IMR-90 (cell line): ENCODE data around the gene TGFBI. TPM values are rescaled to one million over a fixed set of nuclear protein-coding genes. Genes with fewer than 3 reads are reported as not detected.
A peak's percentile ranks its signal among the peaks of the same experiment; 100 is the strongest.

Experiments used
- ATAC-seq: fragments of 200-7000 bp; cut with Tn5 transposase; 2 replicates; pipeline ENCODE4 v1.9.1; 2020; ENCODE audit warnings: low read depth, mild to moderate bottlenecking, moderate library complexity
- BruUV-seq: library from RNA; stranded (reverse); fragments of 400-500 nt; replicated peaks from 2 replicates; lab custom pipeline; 2021; lab: Mats Ljungman, UMichigan
- CTCF ChIA-PET: fragments of 300-600 bp; formaldehyde crosslinking; extraction: SDS; loops from one replicate; lab custom pipeline; 2021; ENCODE audit warnings: antibody characterized with exemption; lab: Yijun Ruan, JAX
- POLR2A ChIA-PET: fragments of 300-600 bp; sonication (Branson Sonifier 250); formaldehyde crosslinking; loops from one replicate; lab custom pipeline; 2022; ENCODE audit warnings: antibody characterized with exemption; ENCODE audit not compliant: unreplicated experiment; lab: Charles Lee
- DNase-seq: peaks from one replicate; pipeline ENCODE4 v3.0.0; 2013
- H2AFZ ChIP-seq: replicated peaks from 2 replicates; pipeline ENCODE3; 2013; ENCODE audit warnings: low read length, mild to moderate bottlenecking; ENCODE audit not compliant: poor library complexity
- H2AK5ac ChIP-seq: 2 replicates; pipeline ENCODE4 v1.6.1; 2013; ENCODE audit warnings: low read depth, low read length, inconsistent platforms
- H2AK9ac ChIP-seq: replicated peaks from 2 replicates; pipeline ENCODE3; 2013; ENCODE audit warnings: mild to moderate bottlenecking, low read depth, low read length, moderate library complexity; ENCODE audit not compliant: poor library complexity
- H2BK120ac ChIP-seq: 2 replicates; pipeline ENCODE4 v1.6.1; 2013; ENCODE audit warnings: low read depth, low read length, inconsistent platforms
- H2BK15ac ChIP-seq: 3 replicates; pipeline ENCODE4 v1.6.1; 2013; ENCODE audit warnings: low read depth, low read length, inconsistent platforms
- H2BK20ac ChIP-seq: 2 replicates; pipeline ENCODE4 v1.6.1; 2013; ENCODE audit warnings: low read depth, mild to moderate bottlenecking, inconsistent platforms, low read length, moderate library complexity
- H2BK5ac ChIP-seq: 2 replicates; pipeline ENCODE4 v1.6.1; 2013; ENCODE audit warnings: mild to moderate bottlenecking, low read depth, low read length, inconsistent platforms; ENCODE audit not compliant: poor library complexity, severe bottlenecking
- H3K14ac ChIP-seq: replicated peaks from 2 replicates; pipeline ENCODE4 v1.6.1; 2013; ENCODE audit warnings: low read depth, low read length, inconsistent platforms
- H3K18ac ChIP-seq: 2 replicates; pipeline ENCODE4 v1.6.1; 2013; ENCODE audit warnings: low read depth, low read length, control low read depth
- H3K23ac ChIP-seq: 2 replicates; pipeline ENCODE4 v1.6.1; 2013; ENCODE audit warnings: low read depth, low read length, inconsistent platforms
- H3K27ac ChIP-seq: 2 replicates; pipeline ENCODE4 v1.5.1; 2013; ENCODE audit warnings: mild to moderate bottlenecking, control low read depth, low read length; ENCODE audit not compliant: insufficient read depth
- H3K27me3 ChIP-seq: 2 replicates; pipeline ENCODE4 v1.6.1; 2013; ENCODE audit warnings: low read length; ENCODE audit not compliant: control insufficient read depth, insufficient read depth
- H3K36me3 ChIP-seq: 2 replicates; pipeline ENCODE4 v1.6.1; 2013; ENCODE audit warnings: low read length, mixed read lengths; ENCODE audit not compliant: control insufficient read depth, insufficient read depth
- H3K4ac ChIP-seq: 2 replicates; pipeline ENCODE4 v1.6.1; 2013; ENCODE audit warnings: low read depth, low read length, inconsistent platforms
- H3K4me1 ChIP-seq: 2 replicates; pipeline ENCODE4 v1.6.1; 2013; ENCODE audit warnings: low read length, mixed read lengths; ENCODE audit not compliant: control insufficient read depth, insufficient read depth
- H3K4me2 ChIP-seq: 2 replicates; pipeline ENCODE4 v1.6.1; 2013; ENCODE audit warnings: low read depth, mild to moderate bottlenecking, control low read depth, low read length, moderate library complexity
- H3K4me3 ChIP-seq: 2 replicates; pipeline ENCODE4 v1.5.1; 2013; ENCODE audit warnings: low read depth, mild to moderate bottlenecking, control low read depth, low read length, moderate library complexity; ENCODE audit not compliant: insufficient read depth
- H3K56ac ChIP-seq: 2 replicates; pipeline ENCODE4 v1.6.1; 2013; ENCODE audit warnings: low read length, inconsistent platforms; ENCODE audit not compliant: insufficient read depth; ENCODE audit errors: extremely low read depth
- H3K79me1 ChIP-seq, 2 experiments: 2 replicates each; pipeline ENCODE4 v1.6.1; 2013; ENCODE audit warnings: low read length in 2 of 2, inconsistent platforms in 1 of 2, low read depth in 1 of 2
- H3K9ac ChIP-seq: 2 replicates; pipeline ENCODE4 v1.6.1; 2013; ENCODE audit warnings: low read depth, low read length, control low read depth
- H3K9me1 ChIP-seq: 2 replicates; pipeline ENCODE4 v1.6.1; 2013; ENCODE audit warnings: low read length, inconsistent platforms; ENCODE audit not compliant: insufficient read depth
- H3K9me3 ChIP-seq: 2 replicates; pipeline ENCODE4 v1.6.1; 2013; ENCODE audit warnings: low read length; ENCODE audit not compliant: control insufficient read depth, insufficient read depth
- H4K20me1 ChIP-seq: 2 replicates; pipeline ENCODE4 v1.6.1; 2013; ENCODE audit warnings: low read length, inconsistent platforms; ENCODE audit not compliant: insufficient read depth
- H4K5ac ChIP-seq: 2 replicates; pipeline ENCODE4 v1.6.1; 2013; ENCODE audit warnings: mild to moderate bottlenecking, low read depth, low read length, control low read depth
- H4K8ac ChIP-seq, 2 experiments: 2 replicates each; pipeline ENCODE4 v1.6.1; 2013; ENCODE audit warnings: low read depth in 2 of 2, low read length in 2 of 2, control low read depth in 1 of 2, inconsistent platforms in 1 of 2
- H4K91ac ChIP-seq: 2 replicates; pipeline ENCODE4 v1.6.1; 2013; ENCODE audit warnings: low read depth, low read length, inconsistent platforms; ENCODE audit not compliant: insufficient read depth
- BHLHE40 ChIP-seq: fragments of 150-350 bp; IDR thresholded peaks from 2 replicates; pipeline ENCODE4 v1.6.1; 2016; ENCODE audit warnings: mild to moderate bottlenecking, low read depth, low read length
- CEBPB ChIP-seq: IDR thresholded peaks from 2 replicates; pipeline ENCODE4 v1.6.1; 2012; ENCODE audit warnings: low read depth, low read length, improper control_type of control experiment
- CHD1 ChIP-seq: IDR thresholded peaks from 2 replicates; pipeline ENCODE4 v1.6.1; 2012; ENCODE audit warnings: low read depth, low read length, improper control_type of control experiment
- CTCF ChIP-seq: conservative IDR thresholded peaks from 2 replicates; pipeline ENCODE4 v1.5.1; 2012; ENCODE audit warnings: mild to moderate bottlenecking, low read depth, low read length, improper control_type of control experiment
- ELK1 ChIP-seq: fragments of 150-350 bp; IDR thresholded peaks from 2 replicates; pipeline ENCODE4 v1.6.1; 2016; ENCODE audit warnings: low read depth, mild to moderate bottlenecking, low read length, moderate library complexity, borderline replicate concordance
- FOS ChIP-seq: fragments of 150-350 bp; IDR thresholded peaks from 2 replicates; pipeline ENCODE4 v1.6.1; 2016; ENCODE audit warnings: low read depth, low read length
- MAFK ChIP-seq: IDR thresholded peaks from 2 replicates; pipeline ENCODE4 v1.6.1; 2012; ENCODE audit warnings: low read depth, low read length, improper control_type of control experiment
- MAZ ChIP-seq: IDR thresholded peaks from 2 replicates; pipeline ENCODE4 v1.6.1; 2012; ENCODE audit warnings: low read depth, mild to moderate bottlenecking, low read length, improper control_type of control experiment, moderate library complexity, borderline replicate concordance
- MXI1 ChIP-seq: IDR thresholded peaks from 2 replicates; pipeline ENCODE4 v1.6.1; 2012; ENCODE audit warnings: low read depth, mild to moderate bottlenecking, low read length, moderate library complexity, borderline replicate concordance
- NFE2L2 ChIP-seq: fragments of 150-350 bp; IDR thresholded peaks from 2 replicates; pipeline ENCODE4 v1.6.1; 2016; ENCODE audit warnings: low read depth, mild to moderate bottlenecking, low read length
- RCOR1 ChIP-seq: IDR thresholded peaks from 2 replicates; pipeline ENCODE4 v1.6.1; 2012; ENCODE audit warnings: mild to moderate bottlenecking, low read length, improper control_type of control experiment; ENCODE audit not compliant: insufficient replicate concordance
- RFX5 ChIP-seq: IDR thresholded peaks from 2 replicates; pipeline ENCODE4 v1.8.0; 2012; ENCODE audit warnings: low read depth, mild to moderate bottlenecking, low read length, moderate library complexity
- SMC3 ChIP-seq: fragments of 150-350 bp; IDR thresholded peaks from 2 replicates; pipeline ENCODE4 v1.6.1; 2016; ENCODE audit warnings: low read depth, mild to moderate bottlenecking, antibody characterized with exemption, low read length, moderate library complexity
- USF2 ChIP-seq: fragments of 150-350 bp; IDR thresholded peaks from 2 replicates; pipeline ENCODE4 v1.6.1; 2017; ENCODE audit warnings: mild to moderate bottlenecking, antibody characterized with exemption, low read length, low read depth
- WGBS, 2 experiments: methylation state at CpG; one replicate each; pipeline versions ENCODE4 v1.1.5 to v1.1.7; 2013; ENCODE audit warnings: missing lambda C conversion rate in 2 of 2; ENCODE audit not compliant: insufficient read length in 1 of 2; ENCODE audit errors: extremely low coverage in 2 of 2; 5-methylcytosine and 5-hydroxymethylcytosine counted together
- dilution Hi-C: fragments of 300-500 bp; cut with HindIII; formaldehyde crosslinking; loops from one replicate; pipeline ENCODE4 v1.14.3; 2018; ENCODE audit warnings: low sequenced_read_pairs; ENCODE audit not compliant: unreplicated experiment
- in situ Hi-C: fragments of 300-500 bp; cut with MboI; formaldehyde crosslinking; loops from 3 replicates; pipeline ENCODE4 v1.14.3; 2019; ENCODE audit warnings: low sequenced_read_pairs, inconsistent platforms, mixed read lengths
- intact Hi-C: fragments of 100-400 bp; cut with micrococcal nuclease; formaldehyde crosslinking; loops from 2 replicates; pipeline ENCODE4 v1.10.0; 2022
- polyA plus RNA-seq, 3 experiments: library from polyadenylated mRNA; depleted of rRNA; stranded (reverse); fragments of >200 nt; gene quantifications; 2 replicates each; pipeline ENCODE4 v1.2.3, GENCODE V29; 2012; ENCODE audit warnings: low replicate concordance in 1 of 3
- total RNA-seq: library from RNA; depleted of rRNA; stranded (reverse); fragments of >200 nt; gene quantifications from 2 replicates; pipeline ENCODE4 v1.2.3, GENCODE V29; 2012

The TGFBI gene
- total and polyA plus RNA-seq, 2 of the 4 experiments (the other 2 are of a cell fraction): 618 to 1,551 TPM

GRCh38 chr5:136001466-136001981 is 27.3 kb upstream of the TGFBI start:
- H2AK5ac ChIP-seq: peak overlapping the region; percentile 91
- H4K5ac ChIP-seq: peak overlapping the region; percentile 27
- H2BK15ac ChIP-seq: peak overlapping the region; percentile 88; the same call in 2 of the 3 replicates
- no peak overlapping the region for H2AK9ac ChIP-seq
- no peak overlapping the region for H2AFZ ChIP-seq
- 38% methylated on average over 1 of the region's 5 CpGs; no CpG with 5 or more reads in 1 of the 2 experiments for WGBS, 2 experiments
- ATAC-seq: no peak
- peak; percentile 35 for DNase-seq
- H3K79me1 ChIP-seq: peaks cover 0 to 22% of the 10 kb centered on the region in 2 experiments; a peak in 2 of 4 replicates
- no peaks in the 10 kb centered on the region for H4K20me1 ChIP-seq
- no TSS peak for BruUV-seq
- H2BK20ac ChIP-seq: peak overlapping the region; percentile 63
- dilution Hi-C loops: no loop called here
- no peak overlapping the region; the same call in 1 of the 2 replicates for H3K23ac ChIP-seq
- H3K36me3 ChIP-seq: no peaks in the 10 kb centered on the region
- no peaks in the 10 kb centered on the region for H3K27me3 ChIP-seq
- H3K56ac ChIP-seq: no peak overlapping the region
- H3K14ac ChIP-seq: peak overlapping the region; percentile 20; the same call in 1 of the 2 replicates
- POLR2A ChIA-PET: no interaction called here
- H3K9me3 ChIP-seq: no peaks in the 10 kb centered on the region
- intact Hi-C loops: no loop called here
- peak overlapping the region; percentile 29 to 44; a peak in 3 of 4 replicates for H4K8ac ChIP-seq
- H3K9me1 ChIP-seq: peaks cover 31% of the 10 kb centered on the region
- no peak overlapping the region for H3K4me3 ChIP-seq
- H3K27ac ChIP-seq: peak overlapping the region; percentile 49; the same call in 1 of the 2 replicates
- H2BK5ac ChIP-seq: peak overlapping the region; percentile 37
- no peak for TF ChIP-seq CTCF
- TF ChIP-seq RFX5: no peak
- TF ChIP-seq RCOR1: no peak
- TF ChIP-seq FOS: no peak
- no peak for TF ChIP-seq CHD1
- no peak for TF ChIP-seq SMC3
- no peak for TF ChIP-seq ELK1
- TF ChIP-seq MXI1: no peak
- TF ChIP-seq MAFK: no peak
- TF ChIP-seq NFE2L2: no peak
- no peak for TF ChIP-seq BHLHE40
- TF ChIP-seq MAZ: no peak
- TF ChIP-seq USF2: no peak
- TF ChIP-seq CEBPB: no peak
- H3K18ac ChIP-seq: peak overlapping the region; percentile 45
- H4K91ac ChIP-seq: peak overlapping the region; percentile 70
- CTCF ChIA-PET: no interaction called here
- H3K4ac ChIP-seq: peak overlapping the region; percentile 70
- in situ Hi-C loops: no loop called here
- H3K4me1 ChIP-seq: peaks cover 33% of the 10 kb centered on the region
- H3K4me2 ChIP-seq: no peak overlapping the region
- no peak overlapping the region for H3K9ac ChIP-seq
- H2BK120ac ChIP-seq: peak overlapping the region; percentile 95
